ENCODE measurements around the gene TMEM145. TPM values are rescaled to one million over a fixed set of nuclear protein-coding genes. Genes with fewer than 3 reads are reported as not detected.

Gene TMEM145
- total and polyA plus RNA-seq, 4 experiments from 2014 or later = not detected

DNA sequence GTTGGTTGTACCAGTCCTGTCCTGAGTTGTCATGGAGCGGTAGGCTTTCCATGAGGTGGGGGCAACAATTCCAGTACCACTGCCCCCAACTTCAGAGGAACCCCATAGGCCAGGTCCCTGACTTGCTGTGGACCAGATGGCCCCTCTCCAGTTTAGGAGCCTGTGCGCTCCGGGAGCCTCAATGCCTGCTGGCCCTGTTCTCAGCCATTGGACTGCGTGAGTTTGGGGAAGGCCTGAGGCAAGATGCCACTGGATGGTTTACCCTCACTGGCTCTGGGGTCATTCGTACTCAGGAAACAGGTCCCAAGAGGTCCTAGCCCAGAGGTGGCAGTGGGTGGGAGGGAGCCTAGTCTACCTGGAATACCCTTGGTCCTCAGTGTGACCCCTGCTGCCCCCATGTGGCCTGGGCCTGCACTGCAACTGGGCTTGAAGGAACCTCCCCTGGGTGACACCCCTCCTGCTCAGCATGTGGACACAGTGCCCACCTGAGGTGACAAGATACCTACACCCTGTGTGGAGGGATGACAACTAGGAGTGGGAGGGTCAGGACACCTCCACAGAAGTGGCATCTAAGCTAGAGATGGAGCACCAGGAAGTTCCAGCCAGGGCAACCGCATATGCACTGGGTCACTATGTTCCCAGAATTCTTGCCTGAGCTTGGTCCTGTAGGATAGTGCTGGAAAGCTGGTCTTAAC is 17.1 kb upstream of the TMEM145 start:
- peak overlapping the region in 6 of 7 donors; percentile 17 to 79 (median 73) for H3K27ac Mint-ChIP-seq
- Histone ChIP-seq H3K27me3 (ENCODE audit: insufficient read depth, low read length) (no peaks in the 10 kb centered on the region), H3K9me3 (ENCODE audit: control insufficient read depth in 1 of 2, low read length in 2 of 2) (no peaks in the 10 kb centered on the region), H3K36me3 (ENCODE audit: insufficient read depth, low read length) (peaks cover 5% of the 10 kb centered on the region), H3K4me3 (ENCODE audit: low read length in 2 of 2) (no peak overlapping the region), H3K27ac (ENCODE audit: low read depth, low read length) (peak overlapping the region; percentile 11), H3K4me1 (ENCODE audit: insufficient read depth, low read length) (peaks cover 8% of the 10 kb centered on the region)
- peak; percentile 78 to 89 (median 85) for DNase-seq
- peaks cover 3 to 22% (median 12%) of the 10 kb centered on the region in 4 donors for H3K4me1 Mint-ChIP-seq
- ChIA-PET CTCF (ENCODE audit: partially characterized antibody) (interaction anchor here (0.6 to 4.3 kb wide), 27 partner anchors 8 to 241 kb away, joined by 3 to 26 read pairs (median 4); partner anchors contain the start of genes CIC, GSK3A and POU2F2), POLR2A (ENCODE audit: partially characterized antibody) (interaction anchor here (0.7 to 3.4 kb wide), 9 partner anchors 9 to 187 kb away, joined by 3 to 20 read pairs (median 4); partner anchors contain the start of genes GSK3A and POU2F2)
- no peaks in the 10 kb centered on the region for H3K27me3 Mint-ChIP-seq
- peak overlapping the region in 1 of 8 donors; percentile 25 for H3K4me3 Mint-ChIP-seq
- no peaks in the 10 kb centered on the region for H3K9me3 Mint-ChIP-seq
- H3K36me3 Mint-ChIP-seq = peaks cover 9 to 38% of the 10 kb centered on the region in 2 donors
- intact Hi-C loops (cut with micrococcal nuclease) = loop anchor here (1.0 kb wide), 4 partner anchors 13 to 188 kb away; no protein-coding TSS in a partner anchor

GRCh38 chr19:42297039-42297438 is 16.1 kb upstream of the TMEM145 start:
- Mint-ChIP-seq H3K27me3 (no peaks in the 10 kb centered on the region), H3K4me1 (peaks cover 7 to 26% (median 13%) of the 10 kb centered on the region in 4 donors), H3K27ac (peak overlapping the region in 4 of 7 donors; percentile 36 to 79 (median 61)), H3K4me3 (no peak overlapping the region), H3K36me3 (peaks cover 3 to 29% of the 10 kb centered on the region in 2 donors), H3K9me3 (no peaks in the 10 kb centered on the region)
- ChIA-PET POLR2A (ENCODE audit: partially characterized antibody) (interaction anchor here (1.5 to 3.4 kb wide), 4 partner anchors 12 to 165 kb away, joined by 3 to 20 read pairs (median 6); partner anchors contain the start of genes GSK3A and POU2F2), CTCF (ENCODE audit: partially characterized antibody) (interaction anchor here (0.8 to 4.3 kb wide), 16 partner anchors 9 to 193 kb away, joined by 3 to 26 read pairs (median 6); partner anchors contain the start of genes GSK3A and POU2F2)
- H3K9me3 ChIP-seq (ENCODE audit: control insufficient read depth in 1 of 2, low read length in 2 of 2) = no peaks in the 10 kb centered on the region
- intact Hi-C loops (cut with micrococcal nuclease) = no loop called here
- no peak overlapping the region for H3K27ac ChIP-seq (ENCODE audit: low read depth, low read length)
- peaks cover 2% of the 10 kb centered on the region for H3K36me3 ChIP-seq (ENCODE audit: insufficient read depth, low read length)
- H3K4me1 ChIP-seq (ENCODE audit: insufficient read depth, low read length) = peaks cover 11% of the 10 kb centered on the region
- H3K27me3 ChIP-seq (ENCODE audit: insufficient read depth, low read length) = no peaks in the 10 kb centered on the region
- peak in 1 of 5 donors; percentile 3 for DNase-seq
- H3K4me3 ChIP-seq (ENCODE audit: low read length in 2 of 2) = no peak overlapping the region

DNA sequence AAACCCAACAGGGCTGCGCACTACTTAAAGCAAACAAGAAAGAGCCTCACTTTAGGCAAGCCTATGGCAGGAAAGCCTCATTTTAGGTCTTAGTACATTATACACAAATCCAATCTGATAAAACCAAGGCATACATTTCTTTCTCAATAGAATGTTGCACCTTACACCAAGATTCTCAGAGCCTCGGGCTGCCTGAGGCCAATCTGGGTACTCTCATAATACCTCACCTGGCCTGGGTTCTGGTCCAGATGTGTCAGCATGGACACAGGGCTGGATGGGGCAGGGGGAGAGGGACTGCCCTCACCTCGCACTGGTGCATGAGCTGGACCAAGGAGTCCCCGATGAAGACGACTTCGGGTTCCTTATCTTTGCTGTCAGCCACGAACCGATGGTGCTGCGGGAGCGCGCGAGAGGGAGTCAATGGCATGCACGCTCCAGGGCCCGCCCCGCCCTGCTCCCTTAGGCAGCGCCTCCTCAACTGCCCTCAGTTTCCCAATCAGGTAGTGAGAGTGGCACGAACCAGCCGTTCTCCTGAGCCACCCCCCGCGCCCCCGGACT is 11.4 kb upstream of the TMEM145 start, which contains the start of gene PRR19:
Gene PRR19, plus strand, starts transcription at position 487 of the 558 bp plus-strand sequence. CDS start 7,453 bp downstream, outside the sequence.
- H3K27ac ChIP-seq (ENCODE audit: low read depth, low read length) = peak within 1 kb of the TSS; percentile 63
- H3K4me1 ChIP-seq (ENCODE audit: insufficient read depth, low read length) = peaks cover 20% of the 10 kb centered on the region
- no peaks in the 10 kb centered on the region for H3K9me3 ChIP-seq (ENCODE audit: control insufficient read depth in 1 of 2, low read length in 2 of 2)
- no peaks in the 10 kb centered on the region for H3K27me3 ChIP-seq (ENCODE audit: insufficient read depth, low read length)
- H3K4me3 ChIP-seq (ENCODE audit: low read length in 2 of 2) = peak within 1 kb of the TSS; percentile 52 to 66
- no peak for DNase-seq
- Mint-ChIP-seq H3K27ac (peak within 1 kb of the TSS; percentile 81 to 94 (median 89)), H3K27me3 (no peaks in the 10 kb centered on the region), H3K4me1 (peaks cover 16 to 33% (median 22%) of the 10 kb centered on the region in 4 donors), H3K9me3 (no peaks in the 10 kb centered on the region), H3K4me3 (peak within 1 kb of the TSS; percentile 85 to 93 (median 90)), H3K36me3 (peaks cover 0 to 6% of the 10 kb centered on the region in 2 donors)
- H3K36me3 ChIP-seq (ENCODE audit: insufficient read depth, low read length) = no peaks in the 10 kb centered on the region
- POLR2A ChIA-PET (ENCODE audit: partially characterized antibody) = interaction anchor here (0.7 to 2.2 kb wide), 12 partner anchors 17 to 226 kb away, joined by 3 to 13 read pairs (median 4); partner anchors contain the start of genes ERF, GSK3A and ZNF574
- intact Hi-C loops (cut with micrococcal nuclease) = loop anchor here (1.0 to 5.0 kb wide), 4 partner anchors 17 to 104 kb away; partner anchors contain the start of genes ERF and MEGF8
- CTCF ChIA-PET (ENCODE audit: partially characterized antibody) = interaction anchor here (1.6 to 1.8 kb wide), 2 partner anchors 169 to 193 kb away, joined by 5 read pairs; partner anchors contain the start of gene POU2F2

DNA sequence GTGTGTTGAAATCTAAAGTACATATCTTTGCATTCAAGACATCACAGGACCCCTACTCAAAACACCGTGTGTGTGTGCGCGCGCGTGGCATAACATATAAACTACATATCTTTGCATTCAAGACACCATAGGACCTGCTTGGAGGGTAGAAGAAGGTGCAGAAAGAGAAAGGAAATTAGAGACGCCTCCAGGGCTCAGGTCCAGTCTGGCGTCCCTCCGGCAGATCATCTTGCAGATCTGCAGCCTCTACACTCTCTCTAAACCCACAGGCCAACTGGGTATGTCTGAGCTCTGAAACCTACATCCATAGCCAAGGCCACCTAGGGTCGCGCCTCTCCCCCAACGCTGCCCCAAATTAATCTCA is 10.0 kb upstream of the TMEM145 start:
- H3K27me3 ChIP-seq (ENCODE audit: insufficient read depth, low read length) = no peaks in the 10 kb centered on the region
- Mint-ChIP-seq H3K4me3 (peak overlapping the region; percentile 85 to 93 (median 90)), H3K36me3 (peaks cover 0 to 4% of the 10 kb centered on the region in 2 donors), H3K27ac (peak overlapping the region; percentile 81 to 94 (median 89)), H3K4me1 (peaks cover 16 to 33% (median 22%) of the 10 kb centered on the region in 4 donors), H3K9me3 (no peaks in the 10 kb centered on the region), H3K27me3 (no peaks in the 10 kb centered on the region)
- H3K4me1 ChIP-seq (ENCODE audit: insufficient read depth, low read length) = peaks cover 20% of the 10 kb centered on the region
- no peaks in the 10 kb centered on the region for H3K36me3 ChIP-seq (ENCODE audit: insufficient read depth, low read length)
- no peaks in the 10 kb centered on the region for H3K9me3 ChIP-seq (ENCODE audit: control insufficient read depth in 1 of 2, low read length in 2 of 2)
- intact Hi-C loops (cut with micrococcal nuclease) = loop anchor here (2.0 to 5.0 kb wide), 3 partner anchors 18 to 106 kb away; partner anchors contain the start of gene ERF
- ChIA-PET CTCF (ENCODE audit: partially characterized antibody) (interaction anchor here (0.8 to 1.2 kb wide), 2 partner anchors 120 to 163 kb away, joined by 3 read pairs; no protein-coding TSS in a partner anchor), POLR2A (ENCODE audit: partially characterized antibody) (interaction anchor here (0.8 to 2.2 kb wide), 14 partner anchors 18 to 227 kb away, joined by 3 to 13 read pairs (median 4); partner anchors contain the start of genes ERF, GSK3A, POU2F2 and ZNF574)
- H3K4me3 ChIP-seq (ENCODE audit: low read length in 2 of 2) = peak overlapping the region; percentile 6 to 66
- peak overlapping the region; percentile 63 for H3K27ac ChIP-seq (ENCODE audit: low read depth, low read length)
- DNase-seq = no peak

- Mint-ChIP-seq H3K36me3 (peaks cover 0 to 4% of the 10 kb centered on the region in 2 donors), H3K27me3 (no peaks in the 10 kb centered on the region), H3K4me3 (peak overlapping the region in 5 of 8 donors; percentile 14 to 92 (median 90)), H3K27ac (peak overlapping the region in 2 of 7 donors; percentile 15 to 86), H3K9me3 (no peaks in the 10 kb centered on the region), H3K4me1 (peaks cover 16 to 33% (median 22%) of the 10 kb centered on the region in 4 donors)
- Histone ChIP-seq H3K27ac (ENCODE audit: low read depth, low read length) (no peak overlapping the region), H3K9me3 (ENCODE audit: control insufficient read depth in 1 of 2, low read length in 2 of 2) (no peaks in the 10 kb centered on the region), H3K27me3 (ENCODE audit: insufficient read depth, low read length) (no peaks in the 10 kb centered on the region), H3K36me3 (ENCODE audit: insufficient read depth, low read length) (no peaks in the 10 kb centered on the region), H3K4me1 (ENCODE audit: insufficient read depth, low read length) (peaks cover 20% of the 10 kb centered on the region), H3K4me3 (ENCODE audit: low read length in 2 of 2) (no peak overlapping the region)
- ChIA-PET POLR2A (ENCODE audit: partially characterized antibody) (interaction anchor here (0.8 to 1.8 kb wide), 4 partner anchors 19 to 172 kb away, joined by 3 to 8 read pairs (median 4); partner anchors contain the start of gene POU2F2), CTCF (ENCODE audit: partially characterized antibody) (interaction anchor here (0.7 to 1.2 kb wide), 5 partner anchors 116 to 269 kb away, joined by 3 to 4 read pairs (median 3); partner anchors contain the start of gene POU2F2)
- intact Hi-C loops (cut with micrococcal nuclease) = loop anchor here (2.0 to 5.0 kb wide), 3 partner anchors 19 to 107 kb away; partner anchors contain the start of gene ERF
- no peak for DNase-seq
Measured at GRCh38 chr19:42303876-42304275, 9.2 kb upstream of the TMEM145 start.

DNA sequence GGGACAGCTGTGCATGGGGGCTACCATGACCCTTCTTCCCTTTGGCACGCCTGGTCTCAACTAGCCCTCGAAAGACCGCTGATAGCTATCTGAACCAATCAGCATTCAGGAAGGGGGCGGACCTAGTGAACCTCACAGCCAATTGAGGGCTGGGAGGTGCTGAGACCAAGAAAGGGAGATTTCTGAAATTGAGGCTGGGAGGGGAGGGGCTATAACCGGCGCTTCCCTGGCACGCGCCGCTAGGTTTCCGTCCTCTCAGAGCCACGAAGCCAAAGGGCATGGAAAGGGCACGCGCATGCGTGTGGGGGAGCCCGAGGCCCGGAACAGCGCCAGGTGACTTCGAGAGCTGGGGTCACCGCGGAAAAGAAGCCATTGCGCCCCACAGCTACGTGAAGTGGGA is 6.5 kb upstream of the TMEM145 start:
- H3K4me3 Mint-ChIP-seq = peak overlapping the region in 1 of 8 donors; percentile 34

More for the DNA sequence above, 6.5 kb upstream of the TMEM145 start:
- peaks cover 0 to 1% (median 0%) of the 10 kb centered on the region in 8 donors for H3K9me3 Mint-ChIP-seq
- no peaks in the 10 kb centered on the region for H3K27me3 ChIP-seq (ENCODE audit: insufficient read depth, low read length)
- peaks cover 13% of the 10 kb centered on the region for H3K4me1 ChIP-seq (ENCODE audit: insufficient read depth, low read length)
- peak overlapping the region in 1 of 7 donors; percentile 21 for H3K27ac Mint-ChIP-seq
- peaks cover 10 to 22% (median 16%) of the 10 kb centered on the region in 4 donors for H3K4me1 Mint-ChIP-seq
- H3K4me3 ChIP-seq (ENCODE audit: low read length in 2 of 2) = no peak overlapping the region
- CTCF ChIA-PET (ENCODE audit: partially characterized antibody) = interaction anchor here (1.3 kb wide), 1 partner anchor 198 kb away, joined by 3 read pairs; no protein-coding TSS in a partner anchor
- H3K27me3 Mint-ChIP-seq = peaks cover 0 to 1% of the 10 kb centered on the region in 2 donors
- no peaks in the 10 kb centered on the region for H3K36me3 ChIP-seq (ENCODE audit: insufficient read depth, low read length)
- H3K27ac ChIP-seq (ENCODE audit: low read depth, low read length) = no peak overlapping the region
- POLR2A ChIA-PET (ENCODE audit: partially characterized antibody) = no interaction called here
- no peaks in the 10 kb centered on the region for H3K9me3 ChIP-seq (ENCODE audit: control insufficient read depth in 1 of 2, low read length in 2 of 2)
- DNase-seq = no peak
- H3K36me3 Mint-ChIP-seq = no peaks in the 10 kb centered on the region
- intact Hi-C loops (cut with micrococcal nuclease) = no loop called here
